ENCODE results near the gene ARHGEF1.

GRCh38 chr19:41868120-41868988, 14.6 kb upstream of the ARHGEF1 start:
- no peak for TF ChIP-seq TAF1 (IDR thresholded peaks at IDR 0.05; ENCODE audit: borderline replicate concordance, low read depth, low read length)
- TF ChIP-seq POLR2A (IDR thresholded peaks at IDR 0.05; ENCODE audit: low read depth, low read length): no peak; the same call in 1 of the 2 replicates
- TF ChIP-seq POLR2AphosphoS5 (IDR thresholded peaks at IDR 0.05; ENCODE audit: low read depth, low read length): peak; percentile 72; the same call in 1 of the 2 replicates
